ENCODE data around the gene RIC3.

The RIC3 gene

DNA sequence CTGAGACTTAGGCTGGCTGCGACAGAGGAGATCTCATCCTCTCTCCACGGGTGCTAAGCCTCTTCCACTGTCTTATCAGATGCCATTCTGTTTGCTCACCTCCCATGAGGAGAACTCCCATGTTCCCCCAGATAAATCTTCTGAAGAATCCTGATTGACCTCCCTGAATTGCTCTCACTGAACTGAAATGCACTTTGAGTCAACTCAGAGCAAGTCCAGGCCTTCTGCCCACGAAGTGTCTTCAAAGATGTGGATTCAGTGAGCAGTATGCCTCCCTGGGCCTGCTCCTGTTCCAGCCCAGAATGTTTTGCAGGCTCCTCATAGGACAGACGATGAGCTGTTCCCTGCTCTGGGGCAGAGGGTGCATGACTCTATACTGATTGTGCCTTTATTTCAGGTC is 70.5 kb downstream of the RIC3 start:
- peak; percentile 16 for DNase-seq (ENCODE audit: low spot score)
- in situ Hi-C loops (cut with MboI; ENCODE audit: low pct_unique_long_range_greater_than_20kb, low sequenced_read_pairs, unreplicated experiment), result loop anchor here (5.0 kb wide), 1 partner anchor 91 kb away; no protein-coding TSS in a partner anchor

DNA sequence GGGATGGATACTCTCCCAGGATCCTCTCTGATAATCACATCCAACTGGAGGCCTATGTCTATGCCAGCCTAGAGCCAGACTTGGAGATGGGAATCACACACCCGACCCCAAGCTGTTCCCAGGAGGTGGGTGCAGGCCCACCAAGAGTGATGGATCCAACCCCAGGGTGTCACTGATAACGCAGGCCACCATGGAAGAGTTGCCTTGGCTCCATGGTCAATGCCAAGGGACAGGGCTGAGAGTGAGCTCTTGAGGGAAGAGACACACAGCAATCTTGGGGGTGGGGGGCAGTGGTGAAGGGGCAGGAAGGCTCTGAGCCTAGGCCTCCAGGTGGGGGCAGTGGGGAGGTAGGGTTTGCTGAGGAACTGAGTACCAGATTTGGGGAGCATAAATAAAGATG is 70.9 kb downstream of the RIC3 start:
- in situ Hi-C loops (cut with MboI; ENCODE audit: low pct_unique_long_range_greater_than_20kb, low sequenced_read_pairs, unreplicated experiment), result loop anchor here (5.0 kb wide), 1 partner anchor 91 kb away; no protein-coding TSS in a partner anchor
- no peak for TF ChIP-seq CTCF (IDR thresholded peaks at IDR 0.05; ENCODE audit: extremely low read depth, insufficient read depth, missing control alignments)
- no peak for DNase-seq (ENCODE audit: low spot score)

More for the DNA sequence above, 70.5 kb downstream of the RIC3 start:
- TF ChIP-seq CTCF (IDR thresholded peaks at IDR 0.05; ENCODE audit: extremely low read depth, insufficient read depth, missing control alignments), result no peak

GRCh38 chr11:8097468-8097867 is 71.4 kb downstream of the RIC3 start:
- in situ Hi-C loops (cut with MboI; ENCODE audit: low pct_unique_long_range_greater_than_20kb, low sequenced_read_pairs, unreplicated experiment), result loop anchor here (5.0 kb wide), 1 partner anchor 90 kb away; no protein-coding TSS in a partner anchor
- peak; percentile 13 for DNase-seq (ENCODE audit: low spot score)
- no peak for TF ChIP-seq CTCF (IDR thresholded peaks at IDR 0.05; ENCODE audit: extremely low read depth, insufficient read depth, missing control alignments)

DNA sequence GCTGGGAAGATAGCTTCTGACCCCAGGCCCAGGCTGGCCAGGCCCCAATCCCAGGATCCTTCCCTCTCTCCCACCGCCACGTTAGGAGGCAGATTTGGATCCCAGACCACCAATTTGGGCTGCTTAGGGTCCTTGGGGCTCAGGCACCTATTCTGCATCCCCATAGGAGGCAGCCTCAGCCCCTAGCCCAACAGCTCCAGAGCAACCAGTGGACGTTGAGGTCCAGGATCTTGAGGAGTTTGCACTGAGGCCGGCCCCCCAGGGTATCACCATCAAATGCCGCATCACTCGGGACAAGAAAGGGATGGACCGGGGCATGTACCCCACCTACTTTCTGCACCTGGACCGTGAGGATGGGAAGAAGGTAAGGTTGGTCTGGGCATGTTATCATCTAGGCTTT is 71.8 kb downstream of the RIC3 start:
- in situ Hi-C loops (cut with MboI; ENCODE audit: low pct_unique_long_range_greater_than_20kb, low sequenced_read_pairs, unreplicated experiment), result loop anchor here (5.0 kb wide), 1 partner anchor 90 kb away; no protein-coding TSS in a partner anchor
- DNase-seq (ENCODE audit: low spot score), result no peak

DNA sequence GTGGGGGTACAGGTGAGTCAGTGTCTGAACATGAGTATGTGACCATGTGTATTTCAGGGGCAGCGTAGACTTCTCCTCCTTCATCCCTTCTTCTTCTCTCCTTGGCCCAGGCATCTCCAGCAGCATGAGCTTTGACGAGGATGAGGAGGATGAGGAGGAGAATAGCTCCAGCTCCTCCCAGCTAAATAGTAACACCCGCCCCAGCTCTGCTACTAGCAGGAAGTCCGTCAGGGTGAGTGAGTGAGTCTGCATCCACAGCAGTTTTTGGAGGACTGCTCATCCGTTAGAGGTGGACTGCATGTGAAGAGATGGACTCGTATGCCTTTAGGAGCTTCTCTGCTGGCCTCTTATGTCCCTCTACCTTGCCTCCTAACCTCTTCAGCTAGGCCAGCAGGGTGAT is 72.2 kb downstream of the RIC3 start:
- in situ Hi-C loops (cut with MboI; ENCODE audit: low pct_unique_long_range_greater_than_20kb, low sequenced_read_pairs, unreplicated experiment), result loop anchor here (5.0 kb wide), 1 partner anchor 89 kb away; no protein-coding TSS in a partner anchor
- no peak for DNase-seq (ENCODE audit: low spot score)
- TF ChIP-seq CTCF (IDR thresholded peaks at IDR 0.05; ENCODE audit: extremely low read depth, insufficient read depth, missing control alignments), result no peak

More for the DNA sequence above, 71.8 kb downstream of the RIC3 start:
- no peak for TF ChIP-seq CTCF (IDR thresholded peaks at IDR 0.05; ENCODE audit: extremely low read depth, insufficient read depth, missing control alignments)

GRCh38 chr11:8095806-8096522 is 72.9 kb downstream of the RIC3 start:
- TF ChIP-seq CTCF (IDR thresholded peaks at IDR 0.05; ENCODE audit: extremely low read depth, insufficient read depth, missing control alignments), result no peak
- DNase-seq (ENCODE audit: low spot score), result no peak
- in situ Hi-C loops (cut with MboI; ENCODE audit: low pct_unique_long_range_greater_than_20kb, low sequenced_read_pairs, unreplicated experiment), result loop anchor here (5.0 kb wide), 1 partner anchor 89 kb away; no protein-coding TSS in a partner anchor

All from GM13977 (cell line).